Measurements from ENCODE around the gene LRRC53. TPM values are rescaled to one million over a fixed set of nuclear protein-coding genes. Genes with fewer than 3 reads are reported as not detected.

The LRRC53 gene
- total and polyA plus RNA-seq, 2 of the 4 experiments (the other 2 are of a cell fraction), result not detected

DNA sequence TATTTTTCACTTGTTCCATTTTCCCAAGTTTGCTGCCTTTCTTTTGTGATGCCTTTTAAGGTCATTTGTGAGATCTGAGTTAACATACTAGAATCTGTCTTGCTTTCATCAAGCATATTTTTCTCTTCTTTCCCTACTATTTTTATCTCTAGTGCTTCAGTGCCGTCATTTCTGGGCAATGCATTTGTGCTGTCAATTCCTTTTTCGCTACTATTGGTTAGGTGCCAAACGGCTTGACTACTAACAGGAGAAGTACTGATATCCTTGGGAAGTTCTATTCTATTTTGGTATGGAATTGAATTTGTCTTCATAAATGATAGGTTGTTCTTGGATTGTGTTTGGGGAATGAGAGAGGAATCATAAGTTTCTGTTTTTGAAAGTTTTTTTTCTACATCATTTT is 42.2 kb downstream of the LRRC53 start:
- H3K23ac ChIP-seq (ENCODE audit: low read depth, low read length), result no peak overlapping the region
- no peaks in the 10 kb centered on the region for H3K9me3 ChIP-seq (ENCODE audit: control insufficient read depth, insufficient read depth, low read length)
- no peak overlapping the region for H3K4me3 ChIP-seq (ENCODE audit: insufficient read depth, low read depth, low read length)
- no peak overlapping the region for H2AK5ac ChIP-seq (ENCODE audit: low read depth, low read length)
- H3K4me1 ChIP-seq (ENCODE audit: control insufficient read depth, insufficient read depth, low read length), result peaks cover 6% of the 10 kb centered on the region; the same call in 1 of the 2 replicates
- H2BK20ac ChIP-seq (ENCODE audit: low read depth, low read length), result no peak overlapping the region
- no peak overlapping the region for H4K5ac ChIP-seq (ENCODE audit: low read depth, low read length)
- no peak overlapping the region for H3K18ac ChIP-seq (ENCODE audit: low read depth, low read length)
- H2BK5ac ChIP-seq (ENCODE audit: low read depth, low read length, poor library complexity, severe bottlenecking), result no peak overlapping the region
- ChIA-PET CTCF (no interaction called here), POLR2A (ENCODE audit: unreplicated experiment) (no interaction called here)
- H3K56ac ChIP-seq (ENCODE audit: extremely low read depth, insufficient read depth, low read length), result no peak overlapping the region
- H3K9ac ChIP-seq (ENCODE audit: low read depth, low read length), result no peak overlapping the region
- ATAC-seq (ENCODE audit: low read depth) (no peak), DNase-seq (no peak)
- H3K4ac ChIP-seq (ENCODE audit: low read depth, low read length), result no peak overlapping the region
- no peaks in the 10 kb centered on the region for H3K9me1 ChIP-seq (ENCODE audit: insufficient read depth, low read length)
- H2BK15ac ChIP-seq (ENCODE audit: low read depth, low read length), result no peak overlapping the region
- H2AK9ac ChIP-seq (replicated peaks; ENCODE audit: low read depth, low read length, poor library complexity), result no peak overlapping the region
- TF ChIP-seq CEBPB (IDR thresholded peaks at IDR 0.05; ENCODE audit: low read depth, low read length), result no peak
- no peak for TF ChIP-seq RFX5 (IDR thresholded peaks at IDR 0.05; ENCODE audit: low read depth, low read length)
- TF ChIP-seq, protein P1, sequence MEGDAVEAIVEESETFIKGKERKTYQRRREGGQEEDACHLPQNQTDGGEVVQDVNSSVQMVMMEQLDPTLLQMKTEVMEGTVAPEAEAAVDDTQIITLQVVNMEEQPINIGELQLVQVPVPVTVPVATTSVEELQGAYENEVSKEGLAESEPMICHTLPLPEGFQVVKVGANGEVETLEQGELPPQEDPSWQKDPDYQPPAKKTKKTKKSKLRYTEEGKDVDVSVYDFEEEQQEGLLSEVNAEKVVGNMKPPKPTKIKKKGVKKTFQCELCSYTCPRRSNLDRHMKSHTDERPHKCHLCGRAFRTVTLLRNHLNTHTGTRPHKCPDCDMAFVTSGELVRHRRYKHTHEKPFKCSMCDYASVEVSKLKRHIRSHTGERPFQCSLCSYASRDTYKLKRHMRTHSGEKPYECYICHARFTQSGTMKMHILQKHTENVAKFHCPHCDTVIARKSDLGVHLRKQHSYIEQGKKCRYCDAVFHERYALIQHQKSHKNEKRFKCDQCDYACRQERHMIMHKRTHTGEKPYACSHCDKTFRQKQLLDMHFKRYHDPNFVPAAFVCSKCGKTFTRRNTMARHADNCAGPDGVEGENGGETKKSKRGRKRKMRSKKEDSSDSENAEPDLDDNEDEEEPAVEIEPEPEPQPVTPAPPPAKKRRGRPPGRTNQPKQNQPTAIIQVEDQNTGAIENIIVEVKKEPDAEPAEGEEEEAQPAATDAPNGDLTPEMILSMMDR (conservative IDR thresholded peaks at IDR 0.05; ENCODE audit: low read depth, low read length), result no peak
- no peak for TF ChIP-seq MXI1 (IDR thresholded peaks at IDR 0.05; ENCODE audit: borderline replicate concordance, low read depth, low read length)
- TF ChIP-seq, protein P2, sequence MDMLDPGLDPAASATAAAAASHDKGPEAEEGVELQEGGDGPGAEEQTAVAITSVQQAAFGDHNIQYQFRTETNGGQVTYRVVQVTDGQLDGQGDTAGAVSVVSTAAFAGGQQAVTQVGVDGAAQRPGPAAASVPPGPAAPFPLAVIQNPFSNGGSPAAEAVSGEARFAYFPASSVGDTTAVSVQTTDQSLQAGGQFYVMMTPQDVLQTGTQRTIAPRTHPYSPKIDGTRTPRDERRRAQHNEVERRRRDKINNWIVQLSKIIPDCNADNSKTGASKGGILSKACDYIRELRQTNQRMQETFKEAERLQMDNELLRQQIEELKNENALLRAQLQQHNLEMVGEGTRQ (IDR thresholded peaks at IDR 0.05; ENCODE audit: low read depth, low read length), result no peak
- no peak for TF ChIP-seq RAD21 (IDR thresholded peaks at IDR 0.05; ENCODE audit: low read length)
- TF ChIP-seq MAFK (IDR thresholded peaks at IDR 0.05; ENCODE audit: low read depth, low read length), result no peak
- TF ChIP-seq BHLHE40 (IDR thresholded peaks at IDR 0.05; ENCODE audit: low read depth, low read length), result no peak
- no peak for TF ChIP-seq FOS (IDR thresholded peaks at IDR 0.05; ENCODE audit: low read depth, low read length)
- TF ChIP-seq MAZ (IDR thresholded peaks at IDR 0.05; ENCODE audit: borderline replicate concordance, low read depth, low read length), result no peak
- TF ChIP-seq, protein P3, sequence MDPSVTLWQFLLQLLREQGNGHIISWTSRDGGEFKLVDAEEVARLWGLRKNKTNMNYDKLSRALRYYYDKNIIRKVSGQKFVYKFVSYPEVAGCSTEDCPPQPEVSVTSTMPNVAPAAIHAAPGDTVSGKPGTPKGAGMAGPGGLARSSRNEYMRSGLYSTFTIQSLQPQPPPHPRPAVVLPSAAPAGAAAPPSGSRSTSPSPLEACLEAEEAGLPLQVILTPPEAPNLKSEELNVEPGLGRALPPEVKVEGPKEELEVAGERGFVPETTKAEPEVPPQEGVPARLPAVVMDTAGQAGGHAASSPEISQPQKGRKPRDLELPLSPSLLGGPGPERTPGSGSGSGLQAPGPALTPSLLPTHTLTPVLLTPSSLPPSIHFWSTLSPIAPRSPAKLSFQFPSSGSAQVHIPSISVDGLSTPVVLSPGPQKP (IDR thresholded peaks at IDR 0.05; ENCODE audit: borderline replicate concordance, low read depth, low read length), result no peak
- no peak for TF ChIP-seq NFE2L2 (IDR thresholded peaks at IDR 0.05; ENCODE audit: low read depth, low read length)
- H4K8ac ChIP-seq (ENCODE audit: low read depth in 2 of 2, low read length in 2 of 2), result no peak overlapping the region
- H3K36me3 ChIP-seq (ENCODE audit: control insufficient read depth, insufficient read depth, low read length), result no peaks in the 10 kb centered on the region
- no peaks in the 10 kb centered on the region for H4K20me1 ChIP-seq (ENCODE audit: insufficient read depth, low read length)
- peak overlapping the region; percentile 9; the same call in 1 of the 2 replicates for H3K4me2 ChIP-seq (ENCODE audit: low read depth, low read length)
- 50% methylated on average over 2 of the region's 3 CpGs; no CpG with 5 or more reads in 1 of the 2 experiments for WGBS, 2 experiments (ENCODE audit: extremely low coverage in 2 of 2, insufficient read length in 1 of 2)
- dilution Hi-C loops (cut with HindIII; ENCODE audit: low sequenced_read_pairs, unreplicated experiment) (no loop called here), intact Hi-C loops (cut with micrococcal nuclease) (loop anchor here (10.0 kb wide), 1 partner anchor 465 kb away; no protein-coding TSS in a partner anchor), in situ Hi-C loops (cut with MboI; ENCODE audit: low sequenced_read_pairs) (no loop called here)
- H3K14ac ChIP-seq (replicated peaks; ENCODE audit: low read depth, low read length), result no peak overlapping the region
- H3K27ac ChIP-seq (ENCODE audit: insufficient read depth, low read length), result no peak overlapping the region
- no peaks in the 10 kb centered on the region for H3K27me3 ChIP-seq (ENCODE audit: control insufficient read depth, insufficient read depth, low read length)
- H2BK120ac ChIP-seq (ENCODE audit: low read depth, low read length), result no peak overlapping the region
- no TSS peak for BruUV-seq (replicated peaks)
- H3K79me1 ChIP-seq (ENCODE audit: low read depth in 1 of 2, low read length in 2 of 2), result no peaks in the 10 kb centered on the region
- H2AFZ ChIP-seq (replicated peaks; ENCODE audit: low read length, poor library complexity), result no peak overlapping the region
- no peak overlapping the region for H4K91ac ChIP-seq (ENCODE audit: insufficient read depth, low read depth, low read length)
